Right lung (tissue), 5 donors: ENCODE measurements around the gene NFATC1. TPM values are rescaled to one million over a fixed set of nuclear protein-coding genes. Genes with fewer than 3 reads are reported as not detected.

Experiments used
- DNase-seq, 2 donors: peaks; one replicate each; pipeline ENCODE4 v3.0.0-alpha.2; 2013
- polyA plus RNA-seq, 5 donors: library from polyadenylated mRNA; unstranded; fragments of 120-200 nt; gene quantifications; one replicate each; pipeline versions ENCODE4 v1.2.1 to v1.2.3, GENCODE V29; 2013; ENCODE audit warnings: inconsistent platforms in 1 of 5, low replicate concordance in 1 of 5; ENCODE audit not compliant: insufficient read length in 5 of 5, insufficient read depth in 1 of 5

Gene NFATC1
- polyA plus RNA-seq, 5 donors, result 5.6 to 8.0 (median 6.9) TPM

- no peak for DNase-seq
Observed at GRCh38 chr18:79387615-79388014, 8.1 kb upstream of the NFATC1 start.

DNA sequence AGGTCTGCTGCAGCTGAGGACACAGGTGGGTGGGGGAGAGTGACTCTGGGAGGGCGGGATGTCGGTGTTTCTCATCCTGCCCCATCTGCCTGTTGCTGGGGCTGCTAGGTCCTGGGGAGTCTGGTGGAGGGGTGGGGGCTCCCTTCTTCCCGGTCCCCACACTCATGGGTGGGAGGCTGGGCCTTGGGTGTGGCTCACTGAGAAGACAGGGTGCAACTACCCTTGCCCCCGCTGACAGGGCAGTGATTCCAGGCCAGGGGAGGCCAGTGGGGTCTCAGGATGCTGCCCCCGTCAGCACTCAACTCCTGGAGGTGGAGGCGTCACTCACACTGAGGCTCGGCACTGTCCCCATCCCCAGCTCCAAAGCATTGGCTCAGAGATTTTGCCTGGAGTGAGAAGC is 7.7 kb upstream of the NFATC1 start:
- DNase-seq, result no peak

DNA sequence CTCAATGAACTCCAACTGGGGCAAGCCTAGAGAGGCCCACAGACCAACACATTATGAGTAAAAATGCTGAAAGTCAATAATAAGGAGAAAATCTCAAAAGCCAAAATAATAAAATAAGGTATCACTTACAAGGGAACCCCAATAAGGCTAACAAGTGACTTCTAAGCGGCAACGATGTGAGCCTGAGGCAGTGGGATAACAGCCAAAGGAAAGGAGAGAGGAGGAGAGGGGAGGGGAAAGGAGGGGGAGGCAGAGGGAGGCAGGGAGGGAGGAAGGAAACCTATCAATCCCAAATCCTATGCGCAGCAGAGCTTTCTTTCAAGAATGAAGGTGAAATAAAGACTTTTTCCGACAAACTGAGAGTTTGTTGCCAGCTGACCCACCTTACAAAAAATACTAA is 6.0 kb upstream of the NFATC1 start:
- no peak for DNase-seq

DNA sequence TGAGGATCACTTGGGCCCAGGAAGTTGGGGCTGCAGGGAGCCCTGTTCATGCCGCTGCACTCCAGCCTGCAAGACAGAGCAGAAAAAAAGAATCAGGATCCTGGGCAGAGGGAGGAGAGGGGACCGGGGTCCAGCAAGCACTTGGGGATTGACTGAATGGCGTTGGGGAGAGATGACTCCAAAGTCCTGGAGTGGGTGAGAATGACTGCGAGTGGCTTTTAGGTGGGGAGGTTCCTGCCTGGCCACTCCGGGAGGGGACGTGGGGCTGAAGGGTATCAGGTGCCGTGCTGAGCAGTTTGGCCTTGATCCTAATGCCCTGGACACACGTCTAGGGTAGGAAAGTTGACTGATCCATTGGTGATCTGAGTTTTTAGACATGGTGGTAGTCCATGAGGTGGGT is 3.5 kb upstream of the NFATC1 start:
- no peak for DNase-seq

DNA sequence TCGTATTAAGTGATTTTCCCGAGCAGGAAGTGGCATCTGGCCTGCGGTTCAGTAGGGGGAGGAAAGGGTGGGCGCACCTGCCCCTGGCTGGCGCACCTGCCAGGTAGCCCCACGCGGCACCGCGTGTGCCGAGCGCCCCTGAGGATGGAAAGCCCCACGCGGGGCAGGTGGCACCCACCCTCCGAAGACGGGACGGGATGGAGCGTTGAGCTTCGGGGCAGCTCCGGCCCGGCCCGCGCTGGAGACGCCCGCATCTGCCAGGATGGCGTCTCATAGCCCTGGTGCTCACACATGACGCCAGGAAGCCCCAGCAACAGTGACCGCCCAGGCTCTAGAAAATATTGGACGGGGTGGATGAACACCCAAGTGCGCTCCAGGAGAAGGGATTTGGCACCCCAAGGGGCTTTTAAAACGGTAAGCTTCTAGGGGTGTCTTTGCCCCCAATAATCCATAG is 2.5 kb upstream of the NFATC1 start:
- DNase-seq, result no peak

DNA sequence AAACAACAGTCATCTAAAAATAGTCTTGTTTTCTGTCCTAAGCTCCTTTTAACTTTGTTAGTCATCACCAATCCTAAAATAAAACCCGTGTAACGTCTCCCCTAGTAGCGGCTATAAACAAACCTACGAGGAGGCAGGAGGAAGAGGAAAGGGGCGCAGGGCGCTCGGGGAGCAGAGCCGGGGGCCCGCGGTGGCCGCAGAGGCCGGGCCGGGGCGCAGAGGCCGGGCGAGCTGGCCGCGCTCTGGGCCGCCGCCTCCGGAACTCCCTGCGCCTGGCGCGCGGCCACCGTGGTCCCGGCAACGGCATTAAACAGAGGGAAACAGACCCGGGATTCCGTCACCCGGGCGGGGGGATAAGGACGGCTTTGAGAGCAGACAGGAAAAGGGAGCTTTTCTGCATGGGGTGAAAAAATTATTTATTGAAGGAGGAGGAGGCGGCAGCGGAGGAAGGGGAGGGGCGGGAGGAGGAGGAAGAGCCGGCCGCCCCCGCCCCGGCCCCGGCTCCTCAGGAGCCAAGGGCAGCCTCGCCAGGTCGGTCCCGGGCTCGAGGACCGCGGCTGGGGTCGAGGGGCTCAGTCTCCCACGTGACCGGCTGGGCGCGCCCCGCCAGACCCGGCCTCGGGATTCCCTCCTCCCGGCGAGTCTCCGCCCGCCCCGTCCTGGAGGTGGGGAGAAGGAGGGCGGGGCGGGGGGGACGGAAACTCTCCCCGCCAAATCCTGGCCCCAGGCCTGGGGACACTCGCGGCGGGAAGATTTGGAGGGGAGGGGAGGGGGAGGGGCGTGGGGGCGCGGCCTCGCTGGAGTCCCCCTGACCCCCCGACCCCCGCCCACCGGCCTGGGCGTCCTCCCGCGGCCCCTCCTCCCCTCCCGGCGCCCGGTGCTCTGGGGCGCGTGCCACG is 1.8 kb upstream of the NFATC1 start:
- DNase-seq, result peak; percentile 95

GRCh38 chr18:79394534-79395307 is 1.0 kb upstream of the NFATC1 start:
- no peak for DNase-seq

DNA sequence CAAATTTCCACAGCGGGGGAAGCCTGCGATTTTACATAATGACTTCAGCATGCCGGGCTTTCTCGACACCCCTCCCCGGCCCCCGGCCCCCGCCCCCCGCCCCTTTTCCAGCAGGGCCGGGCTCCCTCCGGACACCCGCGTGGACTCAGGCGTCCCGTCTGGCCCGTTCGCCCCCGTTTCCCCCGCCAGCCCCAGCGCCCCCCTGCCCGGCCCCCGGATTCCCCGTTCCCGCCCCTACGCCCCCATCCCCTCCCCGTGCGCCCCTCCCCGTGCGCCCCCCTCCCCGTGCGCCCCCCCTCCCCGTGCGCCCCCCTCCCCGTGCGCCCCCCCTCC is 456 bp upstream of the NFATC1 start:
- DNase-seq, result no peak

DNA sequence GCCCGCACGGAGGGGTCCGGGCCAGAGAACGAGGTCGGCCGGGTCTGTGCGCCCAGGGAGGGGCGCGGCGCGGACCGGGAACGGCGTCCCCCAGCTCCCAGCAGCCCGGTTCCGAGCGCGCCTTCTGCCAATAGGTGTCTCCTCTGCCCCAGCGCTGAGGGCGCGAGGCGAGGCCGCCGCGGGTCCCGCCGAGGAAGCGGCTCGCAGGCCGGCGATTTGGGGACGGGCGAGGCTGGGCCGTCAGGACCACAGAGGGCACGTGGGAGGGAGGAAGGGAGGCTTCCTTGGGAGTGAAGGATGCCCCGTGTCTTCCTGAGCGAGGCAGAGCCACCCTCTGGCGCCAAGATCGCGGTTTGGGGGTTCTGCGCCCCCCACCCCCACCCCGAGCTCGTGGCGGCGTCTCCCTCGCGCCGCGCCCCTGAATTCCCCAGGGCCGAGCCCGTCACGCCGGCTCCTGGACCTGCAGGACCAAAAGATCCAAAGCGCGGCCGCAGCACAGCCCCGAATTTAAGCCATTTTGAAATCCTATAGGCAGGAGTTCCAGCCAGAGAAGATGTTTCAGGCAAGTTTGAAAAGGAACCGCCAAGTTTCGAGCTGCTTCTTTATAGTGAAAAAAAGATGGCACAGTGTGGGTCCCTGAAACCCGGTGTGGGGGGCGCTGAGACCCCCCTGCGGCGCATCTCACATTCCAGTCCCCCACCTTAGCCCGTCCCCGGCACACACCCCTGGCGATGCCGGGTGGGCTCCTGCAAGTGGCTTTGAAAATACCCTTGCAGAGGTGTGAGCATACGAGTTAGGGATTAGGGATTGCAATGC is 909 bp downstream of the NFATC1 start:
- no peak for DNase-seq

DNA sequence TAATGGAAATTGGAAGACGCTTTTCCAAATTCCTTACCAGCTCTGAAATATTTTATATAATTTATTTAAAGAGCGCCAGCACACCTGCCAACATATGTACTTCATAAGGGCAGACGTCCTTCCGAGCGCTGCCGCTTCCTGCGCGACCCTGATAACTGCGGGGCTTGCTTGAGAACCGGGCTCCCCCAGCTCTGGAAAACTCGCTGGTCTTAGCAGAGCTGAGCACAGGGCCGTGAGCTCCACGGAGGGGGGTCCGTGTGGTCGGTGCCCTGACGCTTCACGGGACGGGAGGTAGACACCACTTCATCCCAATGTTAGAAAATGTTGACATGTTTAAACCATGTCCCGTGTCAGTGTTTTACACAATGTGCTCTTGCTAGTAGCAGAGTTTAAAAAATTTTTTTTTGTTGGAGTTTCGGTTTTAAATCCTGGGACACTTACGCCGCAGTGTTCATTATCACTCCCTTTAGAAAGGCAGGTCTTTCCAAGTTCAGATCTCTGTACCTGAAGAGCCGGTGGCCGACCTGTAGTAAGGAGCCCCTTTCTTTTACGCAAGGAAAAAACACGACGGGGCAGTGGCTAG is 1.6 kb downstream of the NFATC1 start:
- no peak for DNase-seq

- no peak for DNase-seq
Observed at GRCh38 chr18:79397830-79398761, 2.4 kb downstream of the NFATC1 start.

GRCh38 chr18:79399275-79400081 is 3.7 kb downstream of the NFATC1 start:
- DNase-seq, result no peak

GRCh38 chr18:79400091-79400590 is 4.4 kb downstream of the NFATC1 start:
- no peak for DNase-seq

- no peak for DNase-seq
Observed at GRCh38 chr18:79400591-79401381, 5.1 kb downstream of the NFATC1 start.

GRCh38 chr18:79401494-79402208 is 5.9 kb downstream of the NFATC1 start:
- no peak for DNase-seq

DNA sequence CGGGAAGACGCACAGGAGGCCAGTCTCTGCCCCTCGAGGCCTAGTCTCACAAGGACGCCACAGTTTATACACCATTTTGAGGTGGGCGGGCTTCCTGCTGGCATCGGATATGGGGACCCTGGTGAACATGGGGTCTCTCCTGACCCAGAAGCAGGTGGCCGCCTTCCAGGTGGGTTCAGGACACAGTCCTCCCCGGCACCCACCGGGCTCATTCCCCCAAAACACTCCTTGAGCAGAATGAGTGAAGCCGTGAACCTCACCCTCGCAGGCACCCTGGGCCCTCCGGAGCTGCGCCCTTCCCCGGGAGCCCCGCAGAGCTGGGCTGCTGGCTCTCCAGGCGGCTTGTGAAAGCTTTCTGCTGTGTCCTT is 6.5 kb downstream of the NFATC1 start:
- DNase-seq, result no peak

- DNase-seq, result no peak
Observed at GRCh38 chr18:79402977-79403722, 7.4 kb downstream of the NFATC1 start.
